ENCODE measurements around the gene FKBP8. TPM values are rescaled to one million over a fixed set of nuclear protein-coding genes. Genes with fewer than 3 reads are reported as not detected.

FKBP8 gene
- total RNA-seq, 1 experiment from 2014 or later, result 184 TPM

- H3K4me3 ChIP-seq (ENCODE audit: low read depth, low read length), result no peak overlapping the region
- no peaks in the 10 kb centered on the region for H3K27me3 Mint-ChIP-seq (ENCODE audit: insufficient read depth, unreplicated experiment)
- H3K4me1 Mint-ChIP-seq (ENCODE audit: low read depth, unreplicated experiment), result no peaks in the 10 kb centered on the region
- H3K9me3 ChIP-seq, result no peaks in the 10 kb centered on the region
- POLR2A ChIA-PET, result no interaction called here
- peaks cover 27% of the 10 kb centered on the region for H3K36me3 Mint-ChIP-seq (ENCODE audit: insufficient read depth, unreplicated experiment)
- peak overlapping the region; percentile 17 for H3K27ac Mint-ChIP-seq (ENCODE audit: unreplicated experiment)
- no peaks in the 10 kb centered on the region for H3K4me1 ChIP-seq
- intact Hi-C loops (cut with micrococcal nuclease; ENCODE audit: unreplicated experiment), result loop anchor here (5.0 kb wide), 1 partner anchor 37 kb away; the partner anchor contains the start of gene ELL
- CTCF ChIA-PET, result interaction anchor here (1.4 kb wide), 1 partner anchor 35 kb away, joined by 3 read pairs; no protein-coding TSS in a partner anchor
- BruUV-seq (replicated peaks), result no TSS peak
- H3K9me3 Mint-ChIP-seq (ENCODE audit: unreplicated experiment), result no peaks in the 10 kb centered on the region
- no peaks in the 10 kb centered on the region for H3K27me3 ChIP-seq (replicated peaks; ENCODE audit: control insufficient read depth, insufficient read depth, low read length)
- H3K36me3 ChIP-seq (ENCODE audit: control insufficient read depth, insufficient read depth, low read length), result no peaks in the 10 kb centered on the region
- TF ChIP-seq CTCF (IDR thresholded peaks at IDR 0.05; ENCODE audit: insufficient read depth in 1 of 2, low read depth in 1 of 2, low read length in 1 of 2, severe bottlenecking in 1 of 2, unreplicated experiment in 1 of 2), result no peak
- no peak overlapping the region for H3K4me3 Mint-ChIP-seq (ENCODE audit: unreplicated experiment)
- no peak for DNase-seq
Observed at GRCh38 chr19:18484992-18485391, 58.4 kb downstream of the FKBP8 start.

- Histone ChIP-seq H3K9me3 (no peaks in the 10 kb centered on the region), H3K27me3 (replicated peaks; ENCODE audit: control insufficient read depth, insufficient read depth, low read length) (no peaks in the 10 kb centered on the region), H3K4me1 (no peaks in the 10 kb centered on the region), H3K4me3 (ENCODE audit: low read depth, low read length) (no peak overlapping the region), H3K36me3 (ENCODE audit: control insufficient read depth, insufficient read depth, low read length) (no peaks in the 10 kb centered on the region)
- BruUV-seq (replicated peaks), result no TSS peak
- H3K27me3 Mint-ChIP-seq (ENCODE audit: insufficient read depth, unreplicated experiment), result no peaks in the 10 kb centered on the region
- CTCF ChIA-PET, result interaction anchor here (1.5 kb wide), 1 partner anchor 106 kb away, joined by 7 read pairs; no protein-coding TSS in a partner anchor
- no peak overlapping the region for H3K4me3 Mint-ChIP-seq (ENCODE audit: unreplicated experiment)
- DNase-seq, result no peak
- no peaks in the 10 kb centered on the region for H3K9me3 Mint-ChIP-seq (ENCODE audit: unreplicated experiment)
- intact Hi-C loops (cut with micrococcal nuclease; ENCODE audit: unreplicated experiment), result no loop called here
- H3K36me3 Mint-ChIP-seq (ENCODE audit: insufficient read depth, unreplicated experiment), result peaks cover 31% of the 10 kb centered on the region
- no peaks in the 10 kb centered on the region for H3K4me1 Mint-ChIP-seq (ENCODE audit: low read depth, unreplicated experiment)
- POLR2A ChIA-PET, result no interaction called here
- no peak for TF ChIP-seq CTCF (IDR thresholded peaks at IDR 0.05; ENCODE audit: insufficient read depth in 1 of 2, low read depth in 1 of 2, low read length in 1 of 2, severe bottlenecking in 1 of 2, unreplicated experiment in 1 of 2)
- no peak overlapping the region for H3K27ac Mint-ChIP-seq (ENCODE audit: unreplicated experiment)
Observed at GRCh38 chr19:18483119-18483890, 60.1 kb downstream of the FKBP8 start.

Other genes with a start within 250 kb of the FKBP8 start
- gene LSM4, start 220.5 kb downstream of the FKBP8 start, total RNA-seq (2022), result 184 and 186 TPM in 2 replicates
- 25.6 and 26.0 TPM in 2 replicates for gene PGPEP1, start 203.0 kb downstream of the FKBP8 start, total RNA-seq (2022)
- gene GDF15, start 157.4 kb downstream of the FKBP8 start, total RNA-seq (2022), result 55.3 and 56.1 TPM in 2 replicates
- not detected in 2 replicates for gene LRRC25, start 146.0 kb downstream of the FKBP8 start, total RNA-seq (2022)
- 46.2 and 49.4 TPM in 2 replicates for gene SSBP4, start 124.2 kb downstream of the FKBP8 start, total RNA-seq (2022)
- gene ISYNA1, start 105.4 kb downstream of the FKBP8 start, total RNA-seq (2022), result 65.3 and 67.3 TPM in 2 replicates
- 11.2 and 12.1 TPM in 2 replicates for gene ELL, start 21.5 kb downstream of the FKBP8 start, total RNA-seq (2022)
- gene KXD1, start 14.3 kb upstream of the FKBP8 start, total RNA-seq (2022), result 77.5 and 80.2 TPM in 2 replicates
- gene UBA52, start 28.3 kb upstream of the FKBP8 start, total RNA-seq (2022), result 1,276 and 1,389 TPM in 2 replicates
- gene REX1BD, start 45.2 kb upstream of the FKBP8 start, total RNA-seq (2022), result 44.8 and 48.3 TPM in 2 replicates
- gene CRLF1, start 63.2 kb upstream of the FKBP8 start, total RNA-seq (2022), result 0.61 and 2.6 TPM in 2 replicates
- gene TMEM59L, start 69.3 kb upstream of the FKBP8 start, total RNA-seq (2022), result 0.25 TPM in 1 of 2 replicates, not detected in the other
- gene KLHL26, start 93.5 kb upstream of the FKBP8 start, total RNA-seq (2022), result 7.9 and 9.8 TPM in 2 replicates
- gene CRTC1, start 140.1 kb upstream of the FKBP8 start, total RNA-seq (2022), result 12.0 and 13.8 TPM in 2 replicates
- gene COMP, start 247.7 kb upstream of the FKBP8 start, total RNA-seq (2022), result 0.14 and 0.16 TPM in 2 replicates